Skin of body (tissue), 1 donor: ENCODE results near the gene ZNF182. TPM values are rescaled to one million over a fixed set of nuclear protein-coding genes. Genes with fewer than 3 reads are reported as not detected.

ENCODE experiments used
- total RNA-seq: library from RNA; depleted of rRNA; stranded (reverse); fragments of >200 nt; gene quantifications from one replicate; pipeline ENCODE4 v1.2.3, GENCODE V29; 2014

ZNF182 gene
- total RNA-seq, 1 donor from 2014 or later = 4.1 TPM

Other genes with a start within 250 kb of the ZNF182 start
- 5.2 TPM for gene ZNF81, start 167.1 kb downstream of the ZNF182 start, total RNA-seq
- gene SPACA5, start 3.0 kb upstream of the ZNF182 start, total RNA-seq = not detected
- 4.6 TPM for gene ZNF630, start 67.7 kb upstream of the ZNF182 start, total RNA-seq
- gene SPACA5B, start 126.6 kb upstream of the ZNF182 start, total RNA-seq = not detected
- not detected for gene SSX5, start 192.8 kb upstream of the ZNF182 start, total RNA-seq